ENCODE measurements around the gene NCSTN. TPM values are rescaled to one million over a fixed set of nuclear protein-coding genes. Genes with fewer than 3 reads are reported as not detected.

NCSTN gene
- total and polyA plus RNA-seq, 9 of the 15 experiments (the other 6 are each of a cell fraction or from before 2014, with no cell fraction given) = 21.3 to 91.1 (median 57.9) TPM

- TF ChIP-seq REST (IDR thresholded peaks at IDR 0.05; ENCODE audit: borderline replicate concordance) = peak; percentile 11; the same call in 1 of the 2 replicates
- TF ChIP-seq REST (CRISPR knock-in tag; IDR thresholded peaks at IDR 0.05; ENCODE audit: low read depth) = no peak
- 0 out of 2 replicates have a peak, but pooled peaks have one; percentile 29 for TF ChIP-seq ZNF589 (CRISPR knock-in tag; IDR thresholded peaks at IDR 0.05; ENCODE audit: low read depth)
- TF ChIP-seq JUN (IDR thresholded peaks at IDR 0.05; ENCODE audit: borderline replicate concordance, low read depth, low read length) = peak; percentile 60; the same call in 1 of the 2 replicates
- TF ChIP-seq JUN (CRISPR knock-in tag; IDR thresholded peaks at IDR 0.05; ENCODE audit: borderline replicate concordance) = no peak
- no peak for TF ChIP-seq NFE2L1 (tag; IDR thresholded peaks at IDR 0.05; ENCODE audit: borderline replicate concordance, low read depth)
- TF ChIP-seq MEIS2 (IDR thresholded peaks at IDR 0.05; ENCODE audit: partially characterized antibody) = peak; percentile 88
- TF ChIP-seq POLR2A (conservative IDR thresholded peaks at IDR 0.05) = peak; percentile 41
- TF ChIP-seq SMAD1 (IDR thresholded peaks at IDR 0.05; ENCODE audit: low read depth, low read length, partially characterized antibody) = no peak
Observed at GRCh38 chr1:160359559-160360226, 16.5 kb downstream of the NCSTN start (continued).
